ENCODE results near the gene CCDC183. TPM values are rescaled to one million over a fixed set of nuclear protein-coding genes. Genes with fewer than 3 reads are reported as not detected.
A peak's percentile ranks its signal among the peaks of the same experiment; 100 is the strongest.

Gene CCDC183
- total and polyA plus RNA-seq, 4 donors, result 0.20 to 1.8 (median 1.0) TPM

- H3K4me3 ChIP-seq (ENCODE audit: low read depth in 1 of 3, low read length in 3 of 3), result peak overlapping the region; percentile 72 to 92 (median 74)
- peak overlapping the region; percentile 36 to 45 for H3K9ac ChIP-seq (ENCODE audit: low read depth in 1 of 2, low read length in 2 of 2)
- DNase-seq (ENCODE audit: low spot score), result no peak
- H3K9me3 ChIP-seq (ENCODE audit: control insufficient read depth in 4 of 4, low read length in 3 of 4), result no peaks in the 10 kb centered on the region
- no peaks in the 10 kb centered on the region for H3K27me3 ChIP-seq (ENCODE audit: control insufficient read depth in 4 of 4, insufficient read depth in 4 of 4, low read length in 3 of 4)
- H3K36me3 ChIP-seq (ENCODE audit: control insufficient read depth in 4 of 4, insufficient read depth in 3 of 4, low read depth in 1 of 4, low read length in 3 of 4), result peaks cover 0 to 6% (median 2%) of the 10 kb centered on the region in 4 donors
- 11% methylated on average over 14 of the region's 14 CpGs for WGBS
- peaks cover 3 to 29% (median 25%) of the 10 kb centered on the region in 4 donors for H3K4me1 ChIP-seq (ENCODE audit: control insufficient read depth in 4 of 4, insufficient read depth in 4 of 4, low read length in 3 of 4)
- TF ChIP-seq RAD21 (IDR thresholded peaks at IDR 0.05) (no peak), ATF3 (IDR thresholded peaks at IDR 0.05) (no peak), SP1 (IDR thresholded peaks at IDR 0.05) (no peak), YY1 (IDR thresholded peaks at IDR 0.05) (no peak), NR2F2 (IDR thresholded peaks at IDR 0.05) (no peak), RXRA (IDR thresholded peaks at IDR 0.05) (no peak), FOXA2 (IDR thresholded peaks at IDR 0.05) (no peak), FOXA1 (IDR thresholded peaks at IDR 0.05) (no peak), HNF4A (conservative IDR thresholded peaks at IDR 0.05) (no peak), GABPA (IDR thresholded peaks at IDR 0.05 in 1 of 2, conservative IDR thresholded peaks at IDR 0.05 in 1 of 2) (no peak), ZBTB33 (IDR thresholded peaks at IDR 0.05) (no peak), REST (IDR thresholded peaks at IDR 0.05) (no peak)
- peak overlapping the region in 1 of 2 donors; percentile 59 for H3K27ac ChIP-seq (ENCODE audit: low read depth in 1 of 2, low read length in 2 of 2)
These were observed 12.6 kb downstream of the CCDC183 start for GRCh38 chr9:136808806-136809158.

GRCh38 chr9:136814725-136815421 is 18.7 kb downstream of the CCDC183 start:
- Histone ChIP-seq H3K36me3 (ENCODE audit: control insufficient read depth in 4 of 4, insufficient read depth in 3 of 4, low read depth in 1 of 4, low read length in 3 of 4) (peaks cover 0 to 9% (median 3%) of the 10 kb centered on the region in 4 donors), H3K9me3 (ENCODE audit: control insufficient read depth in 4 of 4, low read length in 3 of 4) (no peaks in the 10 kb centered on the region), H3K4me1 (ENCODE audit: control insufficient read depth in 4 of 4, insufficient read depth in 4 of 4, low read length in 3 of 4) (peaks cover 0 to 4% (median 3%) of the 10 kb centered on the region in 4 donors), H3K27me3 (ENCODE audit: control insufficient read depth in 4 of 4, insufficient read depth in 4 of 4, low read length in 3 of 4) (no peaks in the 10 kb centered on the region), H3K4me3 (ENCODE audit: low read depth in 1 of 3, low read length in 3 of 3) (no peak overlapping the region), H3K27ac (ENCODE audit: low read depth in 1 of 2, low read length in 2 of 2) (no peak overlapping the region), H3K9ac (ENCODE audit: low read depth in 1 of 2, low read length in 2 of 2) (no peak overlapping the region)
- no peak for DNase-seq (ENCODE audit: low spot score)
- TF ChIP-seq HNF4G (IDR thresholded peaks at IDR 0.05), result no peak
- no peak for TF ChIP-seq YY1 (IDR thresholded peaks at IDR 0.05)
- no peak for TF ChIP-seq REST (IDR thresholded peaks at IDR 0.05)
- no peak for TF ChIP-seq HNF4A (conservative IDR thresholded peaks at IDR 0.05)
- no peak for TF ChIP-seq ATF3 (IDR thresholded peaks at IDR 0.05)
- 95% methylated on average over 13 of the region's 13 CpGs for WGBS
